SU-DHL-6 (cell line): ENCODE data around the gene FAM114A1.
A peak's percentile ranks its signal among the peaks of the same experiment; 100 is the strongest.

ENCODE experiments used
- H2AFZ ChIP-seq: fragments of 200-600 bp; sonication (generic); 2 replicates; pipeline ENCODE4 v1.6.1; 2014; ENCODE audit warnings: low read depth, mild to moderate bottlenecking, moderate library complexity, mixed read lengths, antibody characterized with exemption, low read length; ENCODE audit not compliant: severe bottlenecking
- H3F3A ChIP-seq: fragments of 200-600 bp; shearing (Covaris generic); 2 replicates; pipeline ENCODE4 v1.6.0; 2016; ENCODE audit warnings: antibody characterized with exemption, mild to moderate bottlenecking; ENCODE audit not compliant: insufficient read depth
- H3K27ac ChIP-seq: fragments of 200-600 bp; sonication (generic); 2 replicates; pipeline ENCODE4 v1.5.1; 2016; ENCODE audit warnings: low read depth, mild to moderate bottlenecking, low read length, moderate library complexity, mixed read lengths
- H3K27me3 ChIP-seq: fragments of 200-600 bp; sonication (generic), shearing (Covaris generic); 2 replicates; pipeline ENCODE4 v1.6.0; 2014; ENCODE audit warnings: mild to moderate bottlenecking, low read length
- H3K36me3 ChIP-seq: fragments of 200-600 bp; sonication (generic); 2 replicates; pipeline ENCODE4 v1.6.1; 2014; ENCODE audit warnings: mild to moderate bottlenecking, low read length, mixed read lengths
- H3K4me2 ChIP-seq: fragments of 300-600, 200-600 bp; shearing (Covaris generic), sonication (generic); 2 replicates; pipeline ENCODE4 v1.6.0; 2014; ENCODE audit warnings: low read length, low read depth, mild to moderate bottlenecking; ENCODE audit not compliant: poor library complexity, severe bottlenecking
- H3K4me3 ChIP-seq: fragments of 200-600 bp; sonication (generic); 2 replicates; pipeline ENCODE4 v1.5.1; 2014; ENCODE audit warnings: antibody characterized with exemption, low read length, mild to moderate bottlenecking, mixed read lengths; ENCODE audit not compliant: insufficient read depth, poor library complexity, severe bottlenecking
- H3K79me2 ChIP-seq: fragments of 200-600 bp; sonication (generic); 2 replicates; pipeline ENCODE4 v1.6.1; 2014; ENCODE audit warnings: mild to moderate bottlenecking, low read length, moderate library complexity; ENCODE audit not compliant: insufficient read depth
- H3K9ac ChIP-seq: fragments of 200-600 bp; sonication (generic); 2 replicates; pipeline ENCODE4 v1.7.0; 2014; ENCODE audit warnings: mild to moderate bottlenecking, low read length
- H3K9me2 ChIP-seq: fragments of 200-600 bp; sonication (generic); replicated peaks from 2 replicates; pipeline ENCODE4 v1.6.1; 2014; ENCODE audit warnings: low read length; ENCODE audit not compliant: insufficient read depth
- H3K9me3 ChIP-seq: fragments of 200-600 bp; sonication (generic); 2 replicates; pipeline ENCODE4 v1.6.1; 2014; ENCODE audit warnings: low read length, mixed read lengths; ENCODE audit not compliant: insufficient read depth
- H4K20me1 ChIP-seq: fragments of 200-600 bp; sonication (generic); 2 replicates; pipeline ENCODE4 v1.6.1; 2014; ENCODE audit warnings: low read depth, mild to moderate bottlenecking, antibody characterized with exemption, low read length, moderate library complexity, mixed read lengths
- CTCF ChIP-seq: fragments of 200-600 bp; sonication (generic); IDR thresholded peaks from one replicate; pipeline ENCODE4 v1.5.1; 2017; ENCODE audit warnings: antibody characterized with exemption, mild to moderate bottlenecking, low read length, moderate library complexity; ENCODE audit not compliant: insufficient read depth, poor library complexity, severe bottlenecking
- EZH2phosphoT487 ChIP-seq: fragments of 200-600 bp; sonication (generic), shearing (Covaris generic); conservative IDR thresholded peaks from 2 replicates; pipeline ENCODE4 v1.6.1; 2018; ENCODE audit warnings: mild to moderate bottlenecking, antibody characterized with exemption, low read length, moderate library complexity, mixed read lengths

FAM114A1 gene

GRCh38 chr4:38867478-38868058, at the start of gene FAM114A1:
Gene FAM114A1 (plus strand): TSS chr4:38867806. CDS start chr4:38878079, 10,273 bp downstream.
- Histone ChIP-seq H3K27me3 (no peaks in the 10 kb centered on the region), H2AFZ (peak within 1 kb of the TSS; percentile 94), H3K9ac (peak within 1 kb of the TSS; percentile 57), H3K79me2 (no peaks in the 10 kb centered on the region), H3K9me3 (no peaks in the 10 kb centered on the region), H3K4me2 (peak within 1 kb of the TSS; percentile 66), H3K4me3 (peak within 1 kb of the TSS; percentile 50), H3K36me3 (no peaks in the 10 kb centered on the region), H3K27ac (no peak within 1 kb of the TSS), H3K9me2 (no peaks in the 10 kb centered on the region), H3F3A (peaks cover 7% of the 10 kb centered on the region; the same call in 1 of the 2 replicates), H4K20me1 (no peaks in the 10 kb centered on the region)
- TF ChIP-seq CTCF (no peak), EZH2phosphoT487 (no peak)

GRCh38 chr4:38818441-38818976, 49.1 kb upstream of the FAM114A1 start:
- Histone ChIP-seq H2AFZ (no peak overlapping the region), H3K9me3 (peaks cover 12% of the 10 kb centered on the region; the same call in 1 of the 2 replicates), H4K20me1 (no peaks in the 10 kb centered on the region), H3F3A (peaks cover 17% of the 10 kb centered on the region), H3K27ac (peak overlapping the region; percentile 35; the same call in 1 of the 2 replicates), H3K9me2 (no peaks in the 10 kb centered on the region), H3K79me2 (no peaks in the 10 kb centered on the region), H3K4me2 (peak overlapping the region; percentile 6), H3K9ac (no peak overlapping the region), H3K4me3 (no peak overlapping the region), H3K36me3 (0 out of 2 replicates have a peak, but pooled peaks cover 7% of the 10 kb centered on the region), H3K27me3 (no peaks in the 10 kb centered on the region)
- TF ChIP-seq EZH2phosphoT487 (no peak), CTCF (no peak)

- Histone ChIP-seq H3K27ac (no peak overlapping the region; the same call in 1 of the 2 replicates), H3K27me3 (no peaks in the 10 kb centered on the region), H3F3A (peaks cover 17% of the 10 kb centered on the region), H3K36me3 (peaks cover 10% of the 10 kb centered on the region; the same call in 1 of the 2 replicates), H2AFZ (no peak overlapping the region), H3K79me2 (no peaks in the 10 kb centered on the region), H3K9me2 (no peaks in the 10 kb centered on the region), H3K4me2 (no peak overlapping the region), H4K20me1 (no peaks in the 10 kb centered on the region), H3K9me3 (peaks cover 15% of the 10 kb centered on the region; the same call in 1 of the 2 replicates), H3K4me3 (no peak overlapping the region), H3K9ac (no peak overlapping the region)
- no peak for TF ChIP-seq EZH2phosphoT487
- TF ChIP-seq CTCF = no peak
These were observed 48.0 kb upstream of the FAM114A1 start for GRCh38 chr4:38819569-38819968.
